ENCODE data around the gene BACH2. TPM values are rescaled to one million over a fixed set of nuclear protein-coding genes. Genes with fewer than 3 reads are reported as not detected.

The BACH2 gene
- total and polyA plus RNA-seq, 2 donors (not counting 1 experiment from before 2014, with no cell fraction given) = 2.2 to 2.6 TPM

- H4K20me1 ChIP-seq (ENCODE audit: control insufficient read depth, extremely low read depth, insufficient read depth, low read length) = no peaks in the 10 kb centered on the region
- no peak overlapping the region for H2AFZ ChIP-seq (ENCODE audit: low read length)
- DNase-seq (ENCODE audit: low read depth in 2 of 2) = peak in 1 of 2 donors; percentile 94
- H3K9me3 ChIP-seq (ENCODE audit: control insufficient read depth, insufficient read depth, low read depth, low read length) = no peaks in the 10 kb centered on the region
- no peaks in the 10 kb centered on the region for H3K36me3 ChIP-seq (ENCODE audit: control insufficient read depth, insufficient read depth, low read length)
- H3K4me1 ChIP-seq (ENCODE audit: control insufficient read depth, extremely low read depth, insufficient read depth, low read length) = peaks cover 4% of the 10 kb centered on the region
- no peaks in the 10 kb centered on the region for H3K79me2 ChIP-seq (ENCODE audit: control insufficient read depth, insufficient read depth, low read length)
- H3K27me3 ChIP-seq (ENCODE audit: control insufficient read depth, insufficient read depth, low read length) = no peaks in the 10 kb centered on the region
- H3K4me2 ChIP-seq (ENCODE audit: extremely low read depth, insufficient read depth, low read length) = no peak overlapping the region
- TF ChIP-seq, protein P1, sequence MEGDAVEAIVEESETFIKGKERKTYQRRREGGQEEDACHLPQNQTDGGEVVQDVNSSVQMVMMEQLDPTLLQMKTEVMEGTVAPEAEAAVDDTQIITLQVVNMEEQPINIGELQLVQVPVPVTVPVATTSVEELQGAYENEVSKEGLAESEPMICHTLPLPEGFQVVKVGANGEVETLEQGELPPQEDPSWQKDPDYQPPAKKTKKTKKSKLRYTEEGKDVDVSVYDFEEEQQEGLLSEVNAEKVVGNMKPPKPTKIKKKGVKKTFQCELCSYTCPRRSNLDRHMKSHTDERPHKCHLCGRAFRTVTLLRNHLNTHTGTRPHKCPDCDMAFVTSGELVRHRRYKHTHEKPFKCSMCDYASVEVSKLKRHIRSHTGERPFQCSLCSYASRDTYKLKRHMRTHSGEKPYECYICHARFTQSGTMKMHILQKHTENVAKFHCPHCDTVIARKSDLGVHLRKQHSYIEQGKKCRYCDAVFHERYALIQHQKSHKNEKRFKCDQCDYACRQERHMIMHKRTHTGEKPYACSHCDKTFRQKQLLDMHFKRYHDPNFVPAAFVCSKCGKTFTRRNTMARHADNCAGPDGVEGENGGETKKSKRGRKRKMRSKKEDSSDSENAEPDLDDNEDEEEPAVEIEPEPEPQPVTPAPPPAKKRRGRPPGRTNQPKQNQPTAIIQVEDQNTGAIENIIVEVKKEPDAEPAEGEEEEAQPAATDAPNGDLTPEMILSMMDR (conservative IDR thresholded peaks at IDR 0.05 in 1 of 2, IDR thresholded peaks at IDR 0.05 in 1 of 2; ENCODE audit: low read depth in 1 of 2, low read length in 2 of 2) = no peak
- no peak for TF ChIP-seq EZH2 (IDR thresholded peaks at IDR 0.05; ENCODE audit: low read length, missing control alignments)
- H3K9ac ChIP-seq (ENCODE audit: insufficient read depth, low read length) = no peak overlapping the region
- H3K27ac ChIP-seq (ENCODE audit: insufficient read depth, low read length) = no peak overlapping the region
- peak overlapping the region in 1 of 4 experiments; percentile 7 for H3K4me3 ChIP-seq (replicated peaks in 1 of 4; ENCODE audit: control extremely low read depth in 1 of 4, insufficient read depth in 1 of 4, low read depth in 3 of 4, low read length in 4 of 4)
Measured at GRCh38 chr6:90154755-90155470, 141.7 kb downstream of the BACH2 start.

- Histone ChIP-seq H3K27me3 (ENCODE audit: control insufficient read depth, insufficient read depth, low read length) (no peaks in the 10 kb centered on the region), H3K36me3 (ENCODE audit: control insufficient read depth, insufficient read depth, low read length) (no peaks in the 10 kb centered on the region), H3K79me2 (ENCODE audit: control insufficient read depth, insufficient read depth, low read length) (no peaks in the 10 kb centered on the region), H2AFZ (ENCODE audit: low read length) (no peak overlapping the region), H4K20me1 (ENCODE audit: control insufficient read depth, extremely low read depth, insufficient read depth, low read length) (no peaks in the 10 kb centered on the region), H3K4me3 (replicated peaks in 1 of 4; ENCODE audit: control extremely low read depth in 1 of 4, insufficient read depth in 1 of 4, low read depth in 3 of 4, low read length in 4 of 4) (no peak overlapping the region), H3K9ac (ENCODE audit: insufficient read depth, low read length) (no peak overlapping the region), H3K4me2 (ENCODE audit: extremely low read depth, insufficient read depth, low read length) (no peak overlapping the region), H3K4me1 (ENCODE audit: control insufficient read depth, extremely low read depth, insufficient read depth, low read length) (peaks cover 4% of the 10 kb centered on the region), H3K9me3 (ENCODE audit: control insufficient read depth, insufficient read depth, low read depth, low read length) (no peaks in the 10 kb centered on the region), H3K27ac (ENCODE audit: insufficient read depth, low read length) (no peak overlapping the region)
- DNase-seq (ENCODE audit: low read depth in 2 of 2) = peak in 1 of 2 donors; percentile 25
- no peak for TF ChIP-seq EZH2 (IDR thresholded peaks at IDR 0.05; ENCODE audit: low read length, missing control alignments)
- TF ChIP-seq, protein P1 (conservative IDR thresholded peaks at IDR 0.05 in 1 of 2, IDR thresholded peaks at IDR 0.05 in 1 of 2; ENCODE audit: low read depth in 1 of 2, low read length in 2 of 2) = no peak
Measured at GRCh38 chr6:90151576-90152422, 144.8 kb downstream of the BACH2 start.

DNA sequence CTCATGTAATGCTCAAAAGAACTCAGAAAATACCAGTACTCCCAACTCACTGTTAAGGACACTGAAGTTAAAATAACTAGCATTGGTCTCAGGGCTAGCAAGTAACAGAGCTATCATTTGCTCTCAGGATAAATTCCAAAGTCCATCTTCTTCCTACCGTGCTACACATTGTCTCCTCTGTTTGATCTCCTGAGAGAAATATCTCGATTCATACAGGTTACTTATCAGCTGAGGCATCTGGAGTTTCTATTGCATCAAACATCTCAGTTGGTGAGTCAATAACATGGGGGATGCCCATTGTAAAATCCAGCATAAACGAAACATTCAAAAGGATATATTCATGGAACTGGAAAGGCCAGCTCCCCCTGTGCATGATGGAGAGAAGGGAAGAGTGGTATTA is 147.4 kb downstream of the BACH2 start:
- Histone ChIP-seq H2AFZ (ENCODE audit: low read length) (no peak overlapping the region), H3K9me3 (ENCODE audit: control insufficient read depth, insufficient read depth, low read depth, low read length) (no peaks in the 10 kb centered on the region), H3K4me1 (ENCODE audit: control insufficient read depth, extremely low read depth, insufficient read depth, low read length) (no peaks in the 10 kb centered on the region), H3K36me3 (ENCODE audit: control insufficient read depth, insufficient read depth, low read length) (no peaks in the 10 kb centered on the region), H4K20me1 (ENCODE audit: control insufficient read depth, extremely low read depth, insufficient read depth, low read length) (no peaks in the 10 kb centered on the region), H3K79me2 (ENCODE audit: control insufficient read depth, insufficient read depth, low read length) (no peaks in the 10 kb centered on the region), H3K27me3 (ENCODE audit: control insufficient read depth, insufficient read depth, low read length) (no peaks in the 10 kb centered on the region), H3K4me2 (ENCODE audit: extremely low read depth, insufficient read depth, low read length) (no peak overlapping the region), H3K4me3 (replicated peaks in 1 of 4; ENCODE audit: control extremely low read depth in 1 of 4, insufficient read depth in 1 of 4, low read depth in 3 of 4, low read length in 4 of 4) (no peak overlapping the region), H3K9ac (ENCODE audit: insufficient read depth, low read length) (no peak overlapping the region), H3K27ac (ENCODE audit: insufficient read depth, low read length) (no peak overlapping the region)
- TF ChIP-seq EZH2 (IDR thresholded peaks at IDR 0.05; ENCODE audit: low read length, missing control alignments) = no peak
- TF ChIP-seq, protein P1 (conservative IDR thresholded peaks at IDR 0.05 in 1 of 2, IDR thresholded peaks at IDR 0.05 in 1 of 2; ENCODE audit: low read depth in 1 of 2, low read length in 2 of 2) = no peak
- DNase-seq (ENCODE audit: low read depth in 2 of 2) = no peak

Measured in fibroblast of lung (primary cell).